GM23338 (cell line): Measurements from ENCODE around the gene PTPRZ1. TPM values are rescaled to one million over a fixed set of nuclear protein-coding genes. Genes with fewer than 3 reads are reported as not detected.

Experiments used
- ATAC-seq: fragments of 200-7000 bp; cut with Tn5 transposase; 3 replicates; pipeline ENCODE4 v1.9.1; 2020
- DNase-seq: peaks from one replicate; pipeline ENCODE4 v3.0.0-alpha.2; 2015; ENCODE audit warnings: low spot score
- H2AFZ ChIP-seq: fragments of 200-600 bp; sonication (generic); 2 replicates; pipeline ENCODE4 v1.8.0; 2016; ENCODE audit warnings: antibody characterized with exemption, mild to moderate bottlenecking, moderate library complexity
- H3F3A ChIP-seq: fragments of 200-600 bp; sonication (generic); replicated peaks from 2 replicates; pipeline ENCODE4 v1.8.0; 2017; ENCODE audit warnings: antibody characterized with exemption, mixed run types, low read depth
- H3K27ac ChIP-seq: fragments of 200-600 bp; sonication (generic); 2 replicates; pipeline ENCODE4 v1.6.1; 2016; ENCODE audit warnings: low read depth
- H3K27me3 ChIP-seq: fragments of 200-600 bp; sonication (generic); 2 replicates; pipeline ENCODE4 v1.8.0; 2016; ENCODE audit warnings: mild to moderate bottlenecking, mixed run types, moderate library complexity; ENCODE audit not compliant: insufficient read depth
- H3K36me3 ChIP-seq: fragments of 200-600 bp; sonication (generic); 2 replicates; pipeline ENCODE4 v1.8.0; 2016; ENCODE audit warnings: mild to moderate bottlenecking; ENCODE audit not compliant: insufficient read depth
- H3K4me1 ChIP-seq: fragments of 200-600 bp; sonication (generic); 2 replicates; pipeline ENCODE4 v1.8.0; 2016; ENCODE audit warnings: mild to moderate bottlenecking, moderate library complexity; ENCODE audit not compliant: insufficient read depth
- H3K4me2 ChIP-seq: fragments of 200-600 bp; sonication (generic); 2 replicates; pipeline ENCODE4 v1.7.1; 2017; ENCODE audit warnings: mixed run types
- H3K4me3 ChIP-seq: fragments of 200-600 bp; sonication (generic); 2 replicates; pipeline ENCODE4 v1.6.1; 2016; ENCODE audit warnings: mixed run types
- H3K79me2 ChIP-seq: fragments of 200-600 bp; sonication (generic); replicated peaks from 2 replicates; pipeline ENCODE4 v1.8.0; 2017; ENCODE audit warnings: mild to moderate bottlenecking; ENCODE audit not compliant: insufficient read depth
- H3K9me2 ChIP-seq: fragments of 200-600 bp; sonication (generic); 2 replicates; pipeline ENCODE4 v1.8.0; 2017; ENCODE audit not compliant: insufficient read depth
- H4K20me1 ChIP-seq: fragments of 200-600 bp; sonication (generic); replicated peaks from 2 replicates; pipeline ENCODE4 v1.8.0; 2017; ENCODE audit warnings: mild to moderate bottlenecking; ENCODE audit not compliant: insufficient read depth
- H3K27ac Mint-ChIP-seq: 2 replicates; pipeline ENCODE4 v1.8.0; 2020; ENCODE audit warnings: inconsistent platforms, mild to moderate bottlenecking, moderate library complexity, mixed read lengths
- H3K27me3 Mint-ChIP-seq: 3 replicates; pipeline ENCODE4 v1.8.0; 2022; ENCODE audit warnings: low read depth, mild to moderate bottlenecking, moderate library complexity, mixed read lengths, inconsistent platforms; ENCODE audit not compliant: insufficient read depth, poor library complexity
- H3K36me3 Mint-ChIP-seq: 3 replicates; pipeline ENCODE4 v1.8.0; 2021; ENCODE audit warnings: low read depth, mild to moderate bottlenecking, inconsistent platforms, moderate library complexity, mixed read lengths
- H3K4me1 Mint-ChIP-seq: 3 replicates; pipeline ENCODE4 v1.8.0; 2020; ENCODE audit warnings: mild to moderate bottlenecking, inconsistent platforms, mixed read lengths
- H3K4me3 Mint-ChIP-seq: 3 replicates; pipeline ENCODE4 v1.8.0; 2021; ENCODE audit warnings: moderate library complexity, mild to moderate bottlenecking, inconsistent platforms, mixed read lengths
- H3K9me3 Mint-ChIP-seq: 3 replicates; pipeline ENCODE4 v1.8.0; 2020; ENCODE audit warnings: moderate library complexity, mild to moderate bottlenecking, inconsistent platforms, mixed read lengths
- CREB1 ChIP-seq: fragments of 250-450 bp; sonication (Bioruptor Pico); IDR thresholded peaks from 2 replicates; pipeline ENCODE4 v1.5.0; 2020; ENCODE audit warnings: low read depth, mild to moderate bottlenecking, moderate library complexity
- EZH2 ChIP-seq: fragments of 200-600 bp; sonication (generic); IDR thresholded peaks from one replicate; pipeline ENCODE4 v1.8.0; 2017; ENCODE audit warnings: antibody characterized with exemption, mild to moderate bottlenecking, low read depth; ENCODE audit not compliant: unreplicated experiment
- EZH2phosphoT487 ChIP-seq: fragments of 200-600 bp; sonication (generic); IDR thresholded peaks from one replicate; pipeline ENCODE4 v1.8.1; 2018; ENCODE audit warnings: antibody characterized with exemption; ENCODE audit not compliant: unreplicated experiment
- JUNB ChIP-seq: IDR thresholded peaks from one replicate; pipeline ENCODE4 v1.6.1; 2016; ENCODE audit warnings: antibody characterized with exemption; ENCODE audit not compliant: unreplicated experiment
- NANOG ChIP-seq: IDR thresholded peaks from 2 replicates; pipeline ENCODE4 v1.6.1; 2016; ENCODE audit warnings: antibody characterized with exemption, borderline replicate concordance
- POLR2AphosphoS5 ChIP-seq: IDR thresholded peaks from 2 replicates; pipeline ENCODE4 v1.6.1; 2016; ENCODE audit warnings: antibody characterized with exemption, low read depth
- STAT1 ChIP-seq: IDR thresholded peaks from one replicate; pipeline ENCODE4 v1.6.1; 2016; ENCODE audit warnings: antibody characterized with exemption; ENCODE audit not compliant: unreplicated experiment
- ZNF114 ChIP-seq: fragments of 250-450 bp; sonication (Bioruptor Pico); IDR thresholded peaks from 2 replicates; pipeline ENCODE4 v1.5.0; 2020; ENCODE audit warnings: mild to moderate bottlenecking, moderate library complexity
- ZNF331 ChIP-seq: fragments of 250-450 bp; sonication (Bioruptor Pico); IDR thresholded peaks from 2 replicates; pipeline ENCODE4 v1.5.0; 2020; ENCODE audit warnings: low read depth, mild to moderate bottlenecking, moderate library complexity
- ZNF462 ChIP-seq: fragments of 250-450 bp; sonication (Bioruptor Pico); IDR thresholded peaks from 2 replicates; pipeline ENCODE4 v1.5.0; 2020; ENCODE audit warnings: mild to moderate bottlenecking, moderate library complexity
- polyA plus RNA-seq: library from polyadenylated mRNA; unstranded; fragments of >200 nt; fragmentation: Nextera tagmentation; extraction: Ambion mirVana; gene quantifications from 2 replicates; pipeline ENCODE4 v1.2.1, GENCODE V29; 2016
- total RNA-seq: library from RNA; depleted of rRNA; stranded (reverse); fragments of >200 nt; shearing (Covaris generic); gene quantifications from 2 replicates; pipeline ENCODE4 v1.2.3, GENCODE V29; 2014
- TF ChIP-seq, protein P1 (sequence below): IDR thresholded peaks from one replicate; pipeline ENCODE4 v1.6.1; 2018; ENCODE audit warnings: antibody characterized with exemption; ENCODE audit not compliant: unreplicated experiment
- TF ChIP-seq, protein P2 (sequence below): IDR thresholded peaks from 2 replicates; pipeline ENCODE4 v1.6.1; 2016; ENCODE audit warnings: antibody characterized with exemption
- TF ChIP-seq, protein P3 (sequence below), 2 experiments: fragments of 200-600 bp in 1 of 2; sonication (generic) in 1 of 2; conservative IDR thresholded peaks; 2 replicates each; pipeline versions ENCODE4 v1.5.1 to v1.6.1; 2016 to 2017; ENCODE audit warnings: antibody characterized with exemption in 2 of 2, low read depth in 2 of 2, mild to moderate bottlenecking in 2 of 2, moderate library complexity in 1 of 2

Gene PTPRZ1
- total and polyA plus RNA-seq, 2 experiments from 2014 or later, result 160 to 230 TPM

- H4K20me1 ChIP-seq, result no peaks in the 10 kb centered on the region
- TF ChIP-seq, protein P1, sequence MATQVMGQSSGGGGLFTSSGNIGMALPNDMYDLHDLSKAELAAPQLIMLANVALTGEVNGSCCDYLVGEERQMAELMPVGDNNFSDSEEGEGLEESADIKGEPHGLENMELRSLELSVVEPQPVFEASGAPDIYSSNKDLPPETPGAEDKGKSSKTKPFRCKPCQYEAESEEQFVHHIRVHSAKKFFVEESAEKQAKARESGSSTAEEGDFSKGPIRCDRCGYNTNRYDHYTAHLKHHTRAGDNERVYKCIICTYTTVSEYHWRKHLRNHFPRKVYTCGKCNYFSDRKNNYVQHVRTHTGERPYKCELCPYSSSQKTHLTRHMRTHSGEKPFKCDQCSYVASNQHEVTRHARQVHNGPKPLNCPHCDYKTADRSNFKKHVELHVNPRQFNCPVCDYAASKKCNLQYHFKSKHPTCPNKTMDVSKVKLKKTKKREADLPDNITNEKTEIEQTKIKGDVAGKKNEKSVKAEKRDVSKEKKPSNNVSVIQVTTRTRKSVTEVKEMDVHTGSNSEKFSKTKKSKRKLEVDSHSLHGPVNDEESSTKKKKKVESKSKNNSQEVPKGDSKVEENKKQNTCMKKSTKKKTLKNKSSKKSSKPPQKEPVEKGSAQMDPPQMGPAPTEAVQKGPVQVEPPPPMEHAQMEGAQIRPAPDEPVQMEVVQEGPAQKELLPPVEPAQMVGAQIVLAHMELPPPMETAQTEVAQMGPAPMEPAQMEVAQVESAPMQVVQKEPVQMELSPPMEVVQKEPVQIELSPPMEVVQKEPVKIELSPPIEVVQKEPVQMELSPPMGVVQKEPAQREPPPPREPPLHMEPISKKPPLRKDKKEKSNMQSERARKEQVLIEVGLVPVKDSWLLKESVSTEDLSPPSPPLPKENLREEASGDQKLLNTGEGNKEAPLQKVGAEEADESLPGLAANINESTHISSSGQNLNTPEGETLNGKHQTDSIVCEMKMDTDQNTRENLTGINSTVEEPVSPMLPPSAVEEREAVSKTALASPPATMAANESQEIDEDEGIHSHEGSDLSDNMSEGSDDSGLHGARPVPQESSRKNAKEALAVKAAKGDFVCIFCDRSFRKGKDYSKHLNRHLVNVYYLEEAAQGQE, result no peak
- no peak for TF ChIP-seq NANOG
- TF ChIP-seq ZNF331 (CRISPR knock-in tag), result no peak
- TF ChIP-seq STAT1, result no peak
- TF ChIP-seq, protein P2, sequence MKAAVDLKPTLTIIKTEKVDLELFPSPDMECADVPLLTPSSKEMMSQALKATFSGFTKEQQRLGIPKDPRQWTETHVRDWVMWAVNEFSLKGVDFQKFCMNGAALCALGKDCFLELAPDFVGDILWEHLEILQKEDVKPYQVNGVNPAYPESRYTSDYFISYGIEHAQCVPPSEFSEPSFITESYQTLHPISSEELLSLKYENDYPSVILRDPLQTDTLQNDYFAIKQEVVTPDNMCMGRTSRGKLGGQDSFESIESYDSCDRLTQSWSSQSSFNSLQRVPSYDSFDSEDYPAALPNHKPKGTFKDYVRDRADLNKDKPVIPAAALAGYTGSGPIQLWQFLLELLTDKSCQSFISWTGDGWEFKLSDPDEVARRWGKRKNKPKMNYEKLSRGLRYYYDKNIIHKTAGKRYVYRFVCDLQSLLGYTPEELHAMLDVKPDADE, result no peak
- TF ChIP-seq EZH2, result no peak
- no peak for TF ChIP-seq JUNB
- no peak for TF ChIP-seq CREB1 (CRISPR knock-in tag)
- TF ChIP-seq, protein P3, sequence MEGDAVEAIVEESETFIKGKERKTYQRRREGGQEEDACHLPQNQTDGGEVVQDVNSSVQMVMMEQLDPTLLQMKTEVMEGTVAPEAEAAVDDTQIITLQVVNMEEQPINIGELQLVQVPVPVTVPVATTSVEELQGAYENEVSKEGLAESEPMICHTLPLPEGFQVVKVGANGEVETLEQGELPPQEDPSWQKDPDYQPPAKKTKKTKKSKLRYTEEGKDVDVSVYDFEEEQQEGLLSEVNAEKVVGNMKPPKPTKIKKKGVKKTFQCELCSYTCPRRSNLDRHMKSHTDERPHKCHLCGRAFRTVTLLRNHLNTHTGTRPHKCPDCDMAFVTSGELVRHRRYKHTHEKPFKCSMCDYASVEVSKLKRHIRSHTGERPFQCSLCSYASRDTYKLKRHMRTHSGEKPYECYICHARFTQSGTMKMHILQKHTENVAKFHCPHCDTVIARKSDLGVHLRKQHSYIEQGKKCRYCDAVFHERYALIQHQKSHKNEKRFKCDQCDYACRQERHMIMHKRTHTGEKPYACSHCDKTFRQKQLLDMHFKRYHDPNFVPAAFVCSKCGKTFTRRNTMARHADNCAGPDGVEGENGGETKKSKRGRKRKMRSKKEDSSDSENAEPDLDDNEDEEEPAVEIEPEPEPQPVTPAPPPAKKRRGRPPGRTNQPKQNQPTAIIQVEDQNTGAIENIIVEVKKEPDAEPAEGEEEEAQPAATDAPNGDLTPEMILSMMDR (conservative IDR thresholded peaks at IDR 0.05; ENCODE audit: low read depth in 2 of 2), result no peak
- no peak for TF ChIP-seq ZNF462
- no peak for TF ChIP-seq ZNF114 (CRISPR knock-in tag)
- no peak for TF ChIP-seq EZH2phosphoT487
- TF ChIP-seq POLR2AphosphoS5, result no peak
- Mint-ChIP-seq H3K4me1 (no peaks in the 10 kb centered on the region), H3K9me3 (no peaks in the 10 kb centered on the region), H3K27ac (no peak overlapping the region), H3K27me3 (no peaks in the 10 kb centered on the region), H3K4me3 (no peak overlapping the region), H3K36me3 (peaks cover 80% of the 10 kb centered on the region)
- H3K4me3 ChIP-seq, result no peak overlapping the region
- no peaks in the 10 kb centered on the region for H3K4me1 ChIP-seq
- H3K27ac ChIP-seq, result no peak overlapping the region
- ATAC-seq, result no peak
- H3K79me2 ChIP-seq, result no peaks in the 10 kb centered on the region
- peaks cover 49% of the 10 kb centered on the region for H3K36me3 ChIP-seq
- no peak overlapping the region for H3K4me2 ChIP-seq
- no peak for DNase-seq
- no peaks in the 10 kb centered on the region; the same call in 1 of the 2 replicates for H3F3A ChIP-seq
- no peaks in the 10 kb centered on the region for H3K27me3 ChIP-seq
- H3K9me2 ChIP-seq, result no peaks in the 10 kb centered on the region
- no peak overlapping the region for H2AFZ ChIP-seq
Measured at GRCh38 chr7:122040147-122040546, 167.2 kb downstream of the PTPRZ1 start.
